Activated gamma-delta T cell (primary cell): ENCODE results near the gene CDKN1B.

Source experiments
- DNase-seq: peaks from one replicate; lab custom pipeline; 2025; lab: John Stamatoyannopoulos, UW

The CDKN1B gene

DNA sequence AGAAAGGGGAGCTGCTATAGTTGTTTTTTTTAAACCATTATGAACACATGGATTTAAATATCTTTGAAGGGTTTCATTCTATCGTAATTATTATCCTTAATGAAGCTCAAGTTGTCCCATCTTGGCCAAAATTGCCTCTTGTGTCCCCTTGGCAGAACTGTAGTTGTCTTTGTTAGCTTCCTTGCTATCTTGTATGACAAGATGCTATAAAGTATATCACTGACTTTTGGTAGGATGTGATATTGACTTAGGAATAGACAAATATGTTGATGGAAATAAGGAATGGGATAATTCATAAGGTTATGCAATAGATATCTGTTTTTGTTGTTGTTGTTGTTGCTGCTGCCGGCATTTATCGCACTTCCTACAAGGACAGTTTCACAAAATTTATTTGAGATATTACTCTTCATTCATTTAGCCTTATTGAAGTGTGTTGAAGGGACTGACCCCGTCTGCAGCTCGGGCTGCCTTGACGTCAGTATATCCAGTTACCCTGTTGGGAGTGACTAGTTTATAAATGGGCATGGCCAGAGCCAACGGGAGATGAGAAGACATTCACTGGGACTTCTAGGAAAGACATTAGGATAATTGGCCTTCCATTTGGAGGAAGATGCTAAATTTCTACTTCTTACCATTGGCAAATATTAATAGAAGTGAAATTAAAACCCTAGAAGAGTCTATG is 42.2 kb downstream of the CDKN1B start:
- no peak for DNase-seq

DNA sequence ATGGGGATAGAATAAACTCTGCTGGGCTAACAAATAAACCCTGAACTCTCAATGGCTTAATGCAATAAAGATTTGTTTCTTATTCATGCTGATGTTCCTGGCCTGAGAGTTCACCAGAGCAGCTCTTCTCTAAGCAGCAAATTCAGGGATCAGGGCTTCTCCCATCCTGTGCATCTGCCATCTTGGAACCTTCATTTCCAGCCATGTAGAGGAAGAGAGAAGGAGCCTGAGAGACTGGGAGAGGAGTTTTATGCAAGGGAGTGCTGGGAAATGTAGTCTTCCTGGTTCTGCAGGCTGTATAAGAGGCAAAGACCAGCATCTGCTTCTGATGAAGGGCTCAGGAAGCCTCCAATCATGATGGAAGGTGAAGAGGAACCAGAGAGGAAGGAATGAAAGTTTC is 47.7 kb downstream of the CDKN1B start:
- no peak for DNase-seq

DNA sequence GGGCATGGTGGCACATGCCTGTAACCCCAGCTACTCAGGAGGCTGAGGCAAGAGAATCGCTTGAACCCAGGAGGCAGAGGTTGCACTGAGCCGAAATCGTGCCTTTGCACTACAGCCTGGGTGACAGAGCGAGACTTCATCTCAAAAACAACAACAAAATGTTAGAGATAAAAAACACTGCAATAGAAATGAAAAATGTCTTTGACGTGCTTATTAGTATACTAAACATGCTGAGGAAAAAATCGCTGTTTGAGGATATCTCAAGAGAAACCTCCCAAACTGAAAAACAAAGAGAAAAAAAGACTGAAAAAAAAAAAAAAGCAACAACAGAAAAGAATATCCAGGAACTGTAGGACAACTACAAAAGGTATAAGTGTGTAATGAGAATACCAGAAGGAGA is 53.1 kb downstream of the CDKN1B start:
- no peak for DNase-seq
